HTR-8/SVneo (cell line): ENCODE results near the gene NHLH1.

ENCODE experiments used
- DNase-seq: peaks from one replicate; pipeline ENCODE4 v3.0.0; 2011; ENCODE audit warnings: low spot score, mixed read lengths; ENCODE audit not compliant: insufficient read length
- FAIRE-seq: peaks from 2 replicates; lab custom pipeline; 2011; peaks lifted over from hg19 to GRCh38; lab: Jason Lieb, UNC

NHLH1 gene

GRCh38 chr1:160357286-160358002, 9.4 kb upstream of the NHLH1 start:
- FAIRE-seq, result no peak

GRCh38 chr1:160358073-160358472, 8.8 kb upstream of the NHLH1 start:
- DNase-seq, result no peak
- no peak for FAIRE-seq

More at GRCh38 chr1:160357286-160358002, 9.4 kb upstream of the NHLH1 start:
- no peak for DNase-seq

- FAIRE-seq, result no peak
- DNase-seq, result no peak
These were observed 7.2 kb upstream of the NHLH1 start for GRCh38 chr1:160359559-160360226.

GRCh38 chr1:160360227-160360695, 6.6 kb upstream of the NHLH1 start:
- FAIRE-seq (no peak), DNase-seq (no peak)

GRCh38 chr1:160361199-160361598, 5.7 kb upstream of the NHLH1 start:
- DNase-seq (no peak), FAIRE-seq (no peak)

- FAIRE-seq, result no peak
- DNase-seq, result no peak
These were observed 5.1 kb upstream of the NHLH1 start for GRCh38 chr1:160361814-160362167.

GRCh38 chr1:160362168-160362957, 4.5 kb upstream of the NHLH1 start:
- no peak for FAIRE-seq
- no peak for DNase-seq

- FAIRE-seq (no peak), DNase-seq (no peak)
These were observed 3.9 kb upstream of the NHLH1 start for GRCh38 chr1:160363010-160363409.

- FAIRE-seq (no peak), DNase-seq (no peak)
These were observed 2.7 kb upstream of the NHLH1 start for GRCh38 chr1:160363951-160364735.

GRCh38 chr1:160365325-160365724, 1.5 kb upstream of the NHLH1 start:
- DNase-seq, result no peak
- FAIRE-seq, result no peak

GRCh38 chr1:160367516-160367900, 637 bp downstream of the NHLH1 start:
- DNase-seq (no peak), FAIRE-seq (no peak)

- no peak for DNase-seq
These were observed 1.4 kb downstream of the NHLH1 start for GRCh38 chr1:160367934-160368923.

GRCh38 chr1:160369087-160369486, 2.2 kb downstream of the NHLH1 start:
- no peak for FAIRE-seq
- DNase-seq, result no peak

More at GRCh38 chr1:160367934-160368923, 1.4 kb downstream of the NHLH1 start:
- FAIRE-seq, result no peak

- FAIRE-seq, result no peak
- no peak for DNase-seq
These were observed 3.9 kb downstream of the NHLH1 start for GRCh38 chr1:160370561-160371345.

- DNase-seq (no peak), FAIRE-seq (no peak)
These were observed 4.4 kb downstream of the NHLH1 start for GRCh38 chr1:160371346-160371631.

GRCh38 chr1:160371756-160372155, 4.9 kb downstream of the NHLH1 start:
- FAIRE-seq (no peak), DNase-seq (no peak)

GRCh38 chr1:160373696-160374095, 6.8 kb downstream of the NHLH1 start:
- FAIRE-seq (no peak), DNase-seq (no peak)

GRCh38 chr1:160374306-160375110, 7.6 kb downstream of the NHLH1 start:
- DNase-seq, result no peak

More at GRCh38 chr1:160374306-160375110, 7.6 kb downstream of the NHLH1 start:
- FAIRE-seq, result no peak
